Measurements from ENCODE around the gene RHEBL1.

Gene RHEBL1

DNA sequence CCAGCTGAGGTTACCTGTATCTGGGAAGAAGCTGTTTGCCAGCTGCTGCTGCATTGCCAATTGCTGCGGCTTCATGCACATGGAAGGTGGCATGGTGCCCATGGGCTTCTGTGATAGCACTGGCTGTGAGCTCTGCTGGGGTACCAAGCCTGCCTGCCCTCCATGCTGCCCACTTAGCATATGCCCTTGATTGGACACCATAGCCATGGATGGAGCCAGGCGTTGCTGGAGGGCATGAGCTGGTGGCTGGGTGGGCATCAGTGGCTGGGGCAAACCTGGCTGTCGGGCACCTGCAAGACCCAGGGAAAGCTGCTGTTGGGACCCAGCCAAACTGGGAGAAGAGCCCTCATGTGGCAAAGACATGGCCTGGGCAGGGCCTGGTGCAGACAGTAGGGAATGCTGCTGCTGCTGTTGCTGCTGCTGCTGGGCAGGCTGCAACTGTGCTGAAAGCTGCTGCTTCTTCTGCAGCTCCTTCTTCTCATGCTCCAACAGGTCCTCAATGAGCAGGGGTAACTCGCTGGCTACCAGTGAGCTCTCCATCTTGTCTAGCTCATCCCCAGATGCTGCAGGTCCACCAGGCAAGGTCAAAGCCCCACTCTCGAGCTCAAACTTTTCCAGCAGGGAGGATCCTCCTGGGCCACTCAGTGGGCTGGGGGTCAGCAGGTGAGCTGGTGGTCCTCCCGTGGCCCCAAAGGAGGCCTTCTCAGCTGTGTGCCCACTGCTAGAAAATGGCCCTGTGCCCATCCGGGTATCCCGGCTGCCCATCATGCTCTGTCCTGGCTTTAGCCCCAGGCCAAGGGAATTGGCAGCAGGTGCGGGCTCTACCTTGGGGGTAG lies 32.5 kb downstream of the RHEBL1 start:
- DNase-seq (ENCODE audit: low read depth, low spot score), result no peak

GRCh38 chr12:49036029-49036428 lies 33.8 kb downstream of the RHEBL1 start:
- DNase-seq (ENCODE audit: low read depth, low spot score), result no peak

- no peak for DNase-seq (ENCODE audit: low read depth, low spot score)
These were observed 35.5 kb downstream of the RHEBL1 start for GRCh38 chr12:49034286-49034622.

DNA sequence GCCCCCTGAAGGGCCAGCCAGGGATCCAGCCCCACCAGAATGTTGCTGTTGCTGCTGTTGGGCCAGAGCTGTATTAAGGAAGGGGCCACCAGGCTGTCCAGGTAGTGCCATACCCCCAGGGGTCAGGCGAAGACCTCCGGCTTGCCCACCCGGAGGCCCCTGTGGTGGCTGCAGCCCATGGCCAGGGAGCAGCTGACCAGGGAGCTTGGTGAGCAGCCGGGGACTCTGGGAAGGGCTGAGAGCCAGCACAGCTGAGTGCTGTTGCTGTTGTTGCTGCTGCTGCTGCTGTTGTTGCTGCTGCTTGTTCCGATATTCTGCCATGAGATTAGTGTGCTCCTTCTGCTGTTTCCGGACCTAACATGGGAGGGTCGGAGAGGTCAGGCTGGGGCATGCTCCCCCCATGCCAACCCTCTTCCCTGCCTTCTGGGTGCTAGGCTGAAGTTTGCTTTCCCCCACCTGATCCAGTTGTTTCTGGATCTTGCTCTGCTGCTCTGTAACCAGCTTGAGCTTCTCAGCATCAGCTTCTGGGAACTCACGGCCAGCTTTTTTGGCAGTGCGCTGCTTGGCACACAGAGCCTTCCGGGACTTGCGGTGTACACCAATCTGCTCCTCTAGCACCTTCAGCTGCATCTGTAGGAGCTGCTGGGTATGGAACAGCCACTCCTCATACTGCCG lies 36.0 kb downstream of the RHEBL1 start:
- DNase-seq (ENCODE audit: low read depth, low spot score), result no peak

DNA sequence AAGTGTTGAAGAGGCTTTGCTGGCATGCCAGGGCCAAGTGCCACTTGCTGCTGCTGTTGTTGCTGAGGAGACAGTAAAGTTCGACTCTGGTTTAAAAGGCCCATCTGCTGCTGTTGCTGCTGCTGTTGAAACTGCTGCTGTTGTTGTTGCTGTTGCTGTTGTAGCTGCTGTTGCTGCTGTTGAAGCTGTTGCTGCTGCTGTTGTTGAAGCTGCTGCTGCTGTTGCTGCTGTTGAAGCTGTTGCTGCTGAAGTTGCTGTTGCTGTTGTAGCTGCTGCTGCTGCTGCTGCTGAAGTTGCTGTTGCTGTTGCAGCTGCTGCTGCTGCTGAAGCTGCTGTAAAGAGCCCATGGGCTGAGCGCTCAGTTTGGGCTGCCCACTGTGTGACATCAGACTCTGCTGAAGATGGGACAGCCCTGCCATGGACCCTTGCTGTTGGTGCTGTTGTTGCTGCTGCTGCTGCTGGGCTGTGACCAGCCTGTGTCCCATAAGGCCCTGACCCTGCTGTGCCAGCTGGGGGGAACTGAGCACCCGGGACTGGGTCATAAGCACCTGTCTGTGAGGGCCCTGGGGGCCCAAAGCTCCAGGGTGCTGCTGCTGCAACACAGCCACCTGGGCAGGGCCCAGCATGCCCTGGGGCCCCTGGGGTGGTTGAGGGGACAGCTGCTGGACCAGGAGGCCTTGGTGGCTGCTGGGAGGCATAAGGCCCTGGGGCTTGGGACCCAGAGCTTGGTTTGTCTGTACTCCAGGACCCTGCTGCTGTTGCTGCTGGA lies 36.9 kb downstream of the RHEBL1 start:
- no peak for DNase-seq (ENCODE audit: low read depth, low spot score)

GRCh38 chr12:49032276-49032675 lies 37.5 kb downstream of the RHEBL1 start:
- no peak for DNase-seq (ENCODE audit: low read depth, low spot score)

- no peak for DNase-seq (ENCODE audit: low read depth, low spot score)
These were observed 38.1 kb downstream of the RHEBL1 start for GRCh38 chr12:49031573-49032161.

DNA sequence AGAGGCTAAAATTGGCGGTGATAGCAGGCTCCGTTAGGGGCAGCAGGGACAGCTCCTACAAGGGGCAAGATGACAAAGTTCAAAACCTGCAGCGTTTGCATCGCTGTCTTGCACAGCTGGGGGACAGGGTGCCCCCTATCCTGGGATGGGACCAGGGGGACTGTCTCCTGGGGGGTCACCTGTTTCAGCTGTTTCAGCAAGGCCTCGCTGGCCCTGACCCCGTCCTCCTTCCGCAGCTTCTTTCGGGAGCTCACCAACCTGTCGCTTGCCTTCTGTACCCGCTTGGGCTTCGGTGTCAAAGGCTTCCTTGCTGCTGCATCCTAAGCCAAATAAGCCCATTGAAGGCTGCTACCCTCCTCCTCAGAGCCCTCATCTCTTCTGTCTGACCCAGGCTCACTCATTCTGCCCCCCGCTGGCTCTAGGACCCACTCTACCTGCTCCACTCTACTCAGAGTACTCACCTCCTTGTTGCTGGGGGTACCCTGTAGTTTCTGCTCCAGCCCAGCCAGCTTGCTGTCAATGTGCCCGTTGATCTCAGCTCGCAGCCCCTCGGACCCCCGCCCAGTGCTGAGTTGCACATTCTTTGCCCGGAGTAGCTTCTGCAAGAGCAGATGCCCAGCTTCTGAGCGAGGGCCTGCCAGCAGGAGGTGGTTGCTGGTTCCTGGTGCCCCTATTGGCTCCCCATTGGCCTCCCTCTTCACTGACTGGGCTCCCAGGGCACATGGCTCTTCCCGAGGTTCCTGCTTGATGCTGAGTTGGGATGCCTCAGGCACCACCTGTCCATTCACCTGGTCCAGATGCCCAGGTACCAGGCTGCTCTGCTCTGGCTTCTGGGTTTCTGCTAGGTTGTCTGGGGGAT lies 38.8 kb downstream of the RHEBL1 start:
- DNase-seq (ENCODE audit: low read depth, low spot score), result no peak

DNA sequence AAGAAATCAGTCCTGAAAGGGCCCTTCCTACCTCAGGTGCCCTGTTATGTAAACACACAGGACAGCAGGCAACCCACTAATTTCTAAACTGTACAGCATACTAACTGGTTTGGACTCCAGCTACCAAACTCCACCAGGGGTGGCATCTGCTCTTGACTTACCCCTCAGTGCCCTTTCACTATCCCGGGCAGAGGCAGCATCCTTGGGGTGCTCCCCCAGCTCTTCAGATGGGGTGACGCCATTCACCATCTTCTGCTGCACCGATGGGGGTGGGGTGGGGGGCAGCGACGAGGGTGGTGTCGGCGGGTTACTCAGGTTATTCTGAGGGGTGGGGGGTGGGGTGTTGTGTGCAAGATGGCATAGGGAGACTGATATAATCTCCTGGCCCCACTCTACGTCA lies 39.7 kb downstream of the RHEBL1 start:
- DNase-seq (ENCODE audit: low read depth, low spot score), result no peak

DNA sequence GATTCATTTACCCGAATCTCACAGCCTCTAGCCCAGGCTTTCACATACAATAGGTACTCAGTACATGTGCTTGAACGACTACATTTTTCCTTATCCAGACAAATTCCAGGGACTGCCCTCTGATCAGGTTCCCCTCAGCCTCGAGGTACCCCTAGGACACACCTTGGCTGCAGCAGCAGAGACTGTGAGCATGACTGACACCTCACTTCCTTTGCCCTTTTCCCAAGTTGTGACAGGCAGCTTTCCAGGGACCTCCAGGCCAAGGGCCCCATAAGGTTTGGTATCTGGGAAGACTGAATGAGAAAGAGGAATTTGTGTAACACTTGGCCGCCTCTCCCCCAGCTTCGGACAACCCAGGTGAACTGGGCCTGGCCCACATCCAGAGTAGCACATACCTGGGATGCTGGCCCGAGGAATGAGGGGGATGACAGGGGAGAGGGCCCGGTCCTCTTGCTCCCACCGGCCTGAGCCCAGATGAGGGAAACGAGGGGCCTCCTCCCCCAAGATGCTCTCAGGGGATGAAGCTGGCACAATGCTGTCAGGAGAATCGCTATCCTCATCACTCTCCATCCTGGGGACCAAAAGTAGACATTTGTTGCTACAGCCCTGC lies 41.0 kb downstream of the RHEBL1 start:
- DNase-seq (ENCODE audit: low read depth, low spot score), result no peak

GRCh38 chr12:49027846-49028555 lies 41.8 kb downstream of the RHEBL1 start:
- DNase-seq (ENCODE audit: low read depth, low spot score), result no peak

- DNase-seq (ENCODE audit: low read depth, low spot score), result no peak
These were observed 42.9 kb downstream of the RHEBL1 start for GRCh38 chr12:49026678-49027480.

DNA sequence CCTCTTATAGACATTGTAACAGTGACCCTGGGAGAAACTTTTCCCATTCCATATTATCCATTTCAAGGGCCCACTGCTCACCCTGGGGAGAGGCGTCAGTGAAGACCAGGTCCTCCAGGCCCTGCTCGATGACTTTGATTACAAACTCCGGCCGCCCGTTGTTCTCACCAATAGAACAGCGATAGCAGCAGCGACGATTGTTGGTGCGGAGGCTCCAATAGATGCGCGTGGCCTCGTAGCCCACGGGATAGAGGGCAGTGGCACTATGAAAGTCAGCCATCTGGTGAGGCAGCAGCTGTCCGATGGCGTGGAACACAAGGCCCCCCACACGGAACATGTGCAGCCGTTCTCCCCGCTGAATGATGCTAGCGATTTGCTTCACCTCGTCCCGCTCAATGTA lies 43.7 kb downstream of the RHEBL1 start:
- no peak for DNase-seq (ENCODE audit: low read depth, low spot score)

DNA sequence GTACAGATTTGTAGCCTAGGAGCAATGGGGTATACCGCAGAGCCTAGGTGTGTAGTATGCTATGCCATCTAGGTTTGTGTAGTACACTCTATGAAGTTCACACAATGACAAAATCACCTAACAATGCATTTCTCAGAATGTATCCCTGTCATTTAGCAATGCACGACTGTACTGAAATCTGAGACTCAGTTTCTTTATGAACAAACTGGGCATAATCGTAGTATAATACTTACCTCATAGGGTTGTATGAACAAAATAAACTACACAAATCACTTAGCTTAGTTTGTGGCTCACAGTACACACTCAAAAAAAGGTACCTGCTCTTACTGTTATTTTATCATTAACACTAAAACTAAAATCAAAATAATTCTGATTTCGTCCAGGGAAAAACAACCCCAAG lies 44.3 kb downstream of the RHEBL1 start:
- DNase-seq (ENCODE audit: low read depth, low spot score), result no peak

DNA sequence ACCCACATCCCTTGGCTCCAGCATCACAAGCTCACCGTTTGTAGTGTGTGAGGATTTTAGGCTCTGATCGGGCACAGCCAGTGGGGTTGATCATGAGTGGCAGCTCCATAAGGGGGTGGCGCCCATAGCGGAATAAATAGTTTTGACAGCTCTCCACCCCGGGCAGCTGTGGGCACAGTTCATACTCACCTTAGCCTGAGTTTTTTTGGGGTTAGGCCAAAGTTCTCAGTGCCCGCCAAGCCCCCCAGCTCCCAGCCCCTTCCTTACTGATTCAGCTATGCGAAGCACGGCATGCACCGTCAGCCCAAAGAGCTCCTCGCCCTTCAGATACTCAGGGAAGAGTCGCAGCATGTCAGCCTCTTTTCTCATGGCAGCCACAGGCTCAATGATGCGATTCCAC lies 45.2 kb downstream of the RHEBL1 start:
- DNase-seq (ENCODE audit: low read depth, low spot score), result no peak

- DNase-seq (ENCODE audit: low read depth, low spot score), result no peak
These were observed 46.0 kb downstream of the RHEBL1 start for GRCh38 chr12:49023812-49024211.

GRCh38 chr12:49022558-49023178 lies 47.1 kb downstream of the RHEBL1 start:
- DNase-seq (ENCODE audit: low read depth, low spot score), result no peak

- DNase-seq (ENCODE audit: low read depth, low spot score), result no peak
These were observed 48.4 kb downstream of the RHEBL1 start for GRCh38 chr12:49021292-49021915.

Data from iPS DF 19.7 (cell line).